K562 (cell line): Measurements from ENCODE around the gene ZNF768. TPM values are rescaled to one million over a fixed set of nuclear protein-coding genes. Genes with fewer than 3 reads are reported as not detected.

Experiments used
- ETV5 ChIP-seq: sonication (generic); formaldehyde crosslinking; IDR thresholded peaks from 2 replicates; pipeline ENCODE4 v1.4.0; 2020; ENCODE audit warnings: low read depth, mild to moderate bottlenecking, missing genetic modification reagents
- GTF2A2 ChIP-seq: IDR thresholded peaks from 2 replicates; pipeline ENCODE4 v1.6.1; 2016; ENCODE audit warnings: mild to moderate bottlenecking, missing genetic modification characterization, missing compliant biosample characterization
- KAT2B ChIP-seq: IDR thresholded peaks from one replicate; pipeline ENCODE4 v1.6.1; 2012; ENCODE audit warnings: low read depth, mild to moderate bottlenecking, control low read depth, inconsistent platforms, low read length, moderate library complexity
- LEF1 ChIP-seq: fragments of 450-650 bp; IDR thresholded peaks from 2 replicates; pipeline ENCODE4 v1.6.1; 2016; ENCODE audit warnings: mild to moderate bottlenecking
- NELFE ChIP-seq: IDR thresholded peaks from 2 replicates; pipeline ENCODE4 v1.6.1; 2011; ENCODE audit warnings: mild to moderate bottlenecking; ENCODE audit not compliant: insufficient read depth, insufficient read length
- NR4A1 ChIP-seq, 2 experiments: fragments of 250-450 bp in 1 of 2; fragments of 450-650 bp in 1 of 2; sonication (Bioruptor Pico) in 1 of 2; IDR thresholded peaks; 2 replicates each; pipeline versions ENCODE4 v1.4.0 to v1.6.1; 2016 to 2020; ENCODE audit warnings: mild to moderate bottlenecking in 2 of 2, missing compliant biosample characterization in 1 of 2, missing genetic modification characterization in 1 of 2, moderate library complexity in 1 of 2
- PML ChIP-seq: IDR thresholded peaks from 2 replicates; pipeline ENCODE4 v1.6.1; 2012; ENCODE audit warnings: low read length, inconsistent platforms
- SLC30A9 ChIP-seq: fragments of 250-450 bp; sonication (Bioruptor Pico); IDR thresholded peaks from 2 replicates; pipeline ENCODE4 v1.8.0; 2022; ENCODE audit warnings: mild to moderate bottlenecking, moderate library complexity
- SNRNP70 ChIP-seq: fragments of 200-400 bp; formaldehyde crosslinking; optimal IDR thresholded peaks from 2 replicates; pipeline ENCODE3; 2017; ENCODE audit warnings: low read depth, low read length
- STAT5B ChIP-seq: fragments of 250-450 bp; sonication (Bioruptor Pico); IDR thresholded peaks from 2 replicates; pipeline ENCODE4 v1.8.0; 2021; ENCODE audit warnings: mild to moderate bottlenecking, inconsistent platforms
- TRIM24 ChIP-seq, 2 experiments: fragments of 450-650 bp; IDR thresholded peaks; 2 replicates each; pipeline ENCODE4 v1.6.1; 2016
- ZBTB40 ChIP-seq, 2 experiments: fragments of 450-650 bp in 1 of 2; sonication (generic) in 1 of 2; formaldehyde crosslinking in 1 of 2; IDR thresholded peaks; 2 replicates each; pipeline versions ENCODE4 v1.7.1 to v1.9.0; 2016 to 2022; ENCODE audit warnings: inconsistent platforms in 1 of 2, mild to moderate bottlenecking in 1 of 2, missing genetic modification reagents in 1 of 2
- ZNF134 ChIP-seq: fragments of 250-450 bp; sonication (Bioruptor Pico); conservative IDR thresholded peaks from 2 replicates; pipeline ENCODE4 v1.4.0; 2020
- ZNF239 ChIP-seq: fragments of 250-450 bp; sonication (Bioruptor Pico); IDR thresholded peaks from 2 replicates; pipeline ENCODE4 v1.4.0; 2020; ENCODE audit warnings: mild to moderate bottlenecking
- ZNF511 ChIP-seq: sonication (generic); formaldehyde crosslinking; IDR thresholded peaks from 2 replicates; pipeline ENCODE4 v1.8.0; 2022; ENCODE audit warnings: mild to moderate bottlenecking, missing genetic modification reagents
- ZNF583 ChIP-seq: fragments of 250-450 bp; sonication (Bioruptor Pico); IDR thresholded peaks from 2 replicates; pipeline ENCODE4 v1.4.0; 2020
- polyA plus RNA-seq, 8 experiments: library from polyadenylated mRNA; depleted of rRNA in 4 of 8; stranded (reverse) in 5 of 8; unstranded in 3 of 8; fragments of >200 nt; fragmentation: Nextera tagmentation in 2 of 8; fragmentation: Illumina TruSeq in 1 of 8; extraction: Ambion mirVana in 2 of 8; extraction: Trizol in 1 of 8; gene quantifications; 2 replicates each; pipeline versions ENCODE4 v1.2.1 to v1.2.3, GENCODE V29; 2011 to 2014; ENCODE audit warnings: inconsistent platforms in 1 of 8, missing spikeins in 1 of 8
- total RNA-seq, 7 experiments: library from RNA; depleted of rRNA in 6 of 7; stranded (reverse); fragments of >200 nt in 6 of 7; fragmentation: Illumina TruSeq in 2 of 7; extraction: Trizol in 2 of 7; gene quantifications; 2 replicates each; pipeline versions ENCODE4 v1.2.1 to v1.2.3, GENCODE V29; 2011 to 2021; ENCODE audit warnings: low replicate concordance in 1 of 7
- TF ChIP-seq, protein P1 (sequence below), 2 experiments: IDR thresholded peaks; 2 replicates each; pipeline ENCODE4 v1.6.1; 2012; ENCODE audit warnings: improper control_type of control experiment in 2 of 2, low read depth in 2 of 2, low read length in 2 of 2, borderline replicate concordance in 1 of 2

Gene ZNF768
- total and polyA plus RNA-seq, 9 of the 15 experiments (the other 6 are each of a cell fraction or from before 2014, with no cell fraction given): 0.13 to 50.7 (median 26.9) TPM

- TF ChIP-seq, protein P1, sequence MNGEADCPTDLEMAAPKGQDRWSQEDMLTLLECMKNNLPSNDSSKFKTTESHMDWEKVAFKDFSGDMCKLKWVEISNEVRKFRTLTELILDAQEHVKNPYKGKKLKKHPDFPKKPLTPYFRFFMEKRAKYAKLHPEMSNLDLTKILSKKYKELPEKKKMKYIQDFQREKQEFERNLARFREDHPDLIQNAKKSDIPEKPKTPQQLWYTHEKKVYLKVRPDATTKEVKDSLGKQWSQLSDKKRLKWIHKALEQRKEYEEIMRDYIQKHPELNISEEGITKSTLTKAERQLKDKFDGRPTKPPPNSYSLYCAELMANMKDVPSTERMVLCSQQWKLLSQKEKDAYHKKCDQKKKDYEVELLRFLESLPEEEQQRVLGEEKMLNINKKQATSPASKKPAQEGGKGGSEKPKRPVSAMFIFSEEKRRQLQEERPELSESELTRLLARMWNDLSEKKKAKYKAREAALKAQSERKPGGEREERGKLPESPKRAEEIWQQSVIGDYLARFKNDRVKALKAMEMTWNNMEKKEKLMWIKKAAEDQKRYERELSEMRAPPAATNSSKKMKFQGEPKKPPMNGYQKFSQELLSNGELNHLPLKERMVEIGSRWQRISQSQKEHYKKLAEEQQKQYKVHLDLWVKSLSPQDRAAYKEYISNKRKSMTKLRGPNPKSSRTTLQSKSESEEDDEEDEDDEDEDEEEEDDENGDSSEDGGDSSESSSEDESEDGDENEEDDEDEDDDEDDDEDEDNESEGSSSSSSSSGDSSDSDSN (IDR thresholded peaks at IDR 0.05; ENCODE audit: borderline replicate concordance in 1 of 2, low read depth in 2 of 2, low read length in 2 of 2): peak in 1 of 2 experiments; percentile 16; a peak in 1 of 4 replicates
- peak; percentile 60 for TF ChIP-seq ZBTB40 (IDR thresholded peaks at IDR 0.05)
- no peak for TF ChIP-seq ZBTB40 (CRISPR knock-in tag; IDR thresholded peaks at IDR 0.05)
- TF ChIP-seq SLC30A9 (CRISPR knock-in tag): no peak
- TF ChIP-seq ETV5 (CRISPR knock-in tag): no peak
- no peak for TF ChIP-seq ZNF583 (CRISPR knock-in tag)
- TF ChIP-seq LEF1: no peak
- TF ChIP-seq SNRNP70: no peak
- TF ChIP-seq ZNF511: no peak
- no peak for TF ChIP-seq NR4A1 (CRISPR knock-in tag; IDR thresholded peaks at IDR 0.05)
- no peak for TF ChIP-seq NR4A1 (tag; IDR thresholded peaks at IDR 0.05)
- no peak for TF ChIP-seq GTF2A2 (tag)
- no peak for TF ChIP-seq ZNF239 (CRISPR knock-in tag)
- TF ChIP-seq KAT2B: no peak
- TF ChIP-seq STAT5B: no peak
- TF ChIP-seq PML: no peak
- no peak for TF ChIP-seq ZNF134
- TF ChIP-seq NELFE: no peak
- peak; percentile 22 to 40; a peak in 1 of 4 replicates for TF ChIP-seq TRIM24 (IDR thresholded peaks at IDR 0.05)
Observed at GRCh38 chr16:30558789-30559377, 32.5 kb upstream of the ZNF768 start (continued).
